ENCODE data around the gene EDEM1. TPM values are rescaled to one million over a fixed set of nuclear protein-coding genes. Genes with fewer than 3 reads are reported as not detected.

The EDEM1 gene
- total RNA-seq, 1 experiment from 2014 or later: 65.9 TPM

- TF ChIP-seq, protein P1, sequence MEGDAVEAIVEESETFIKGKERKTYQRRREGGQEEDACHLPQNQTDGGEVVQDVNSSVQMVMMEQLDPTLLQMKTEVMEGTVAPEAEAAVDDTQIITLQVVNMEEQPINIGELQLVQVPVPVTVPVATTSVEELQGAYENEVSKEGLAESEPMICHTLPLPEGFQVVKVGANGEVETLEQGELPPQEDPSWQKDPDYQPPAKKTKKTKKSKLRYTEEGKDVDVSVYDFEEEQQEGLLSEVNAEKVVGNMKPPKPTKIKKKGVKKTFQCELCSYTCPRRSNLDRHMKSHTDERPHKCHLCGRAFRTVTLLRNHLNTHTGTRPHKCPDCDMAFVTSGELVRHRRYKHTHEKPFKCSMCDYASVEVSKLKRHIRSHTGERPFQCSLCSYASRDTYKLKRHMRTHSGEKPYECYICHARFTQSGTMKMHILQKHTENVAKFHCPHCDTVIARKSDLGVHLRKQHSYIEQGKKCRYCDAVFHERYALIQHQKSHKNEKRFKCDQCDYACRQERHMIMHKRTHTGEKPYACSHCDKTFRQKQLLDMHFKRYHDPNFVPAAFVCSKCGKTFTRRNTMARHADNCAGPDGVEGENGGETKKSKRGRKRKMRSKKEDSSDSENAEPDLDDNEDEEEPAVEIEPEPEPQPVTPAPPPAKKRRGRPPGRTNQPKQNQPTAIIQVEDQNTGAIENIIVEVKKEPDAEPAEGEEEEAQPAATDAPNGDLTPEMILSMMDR (IDR thresholded peaks at IDR 0.05; ENCODE audit: unreplicated experiment): no peak
- H3K4me3 Mint-ChIP-seq (ENCODE audit: low read depth, unreplicated experiment): no peak overlapping the region
- BruUV-seq (replicated peaks): no TSS peak
- no peak overlapping the region for H3K27ac Mint-ChIP-seq (ENCODE audit: unreplicated experiment)
- peaks cover 67% of the 10 kb centered on the region for H3K36me3 Mint-ChIP-seq (ENCODE audit: insufficient read depth, unreplicated experiment)
- peaks cover 9% of the 10 kb centered on the region for H3K4me1 Mint-ChIP-seq (ENCODE audit: low read depth, unreplicated experiment)
- CTCF ChIA-PET: no interaction called here
- intact Hi-C loops (cut with micrococcal nuclease; ENCODE audit: unreplicated experiment): no loop called here
- H3K27me3 Mint-ChIP-seq (ENCODE audit: unreplicated experiment): no peaks in the 10 kb centered on the region
- H3K9me3 Mint-ChIP-seq (ENCODE audit: low read depth, unreplicated experiment): no peaks in the 10 kb centered on the region
- no peak for DNase-seq
Observed at GRCh38 chr3:5202222-5202621, 14.7 kb downstream of the EDEM1 start.

GRCh38 chr3:5205165-5205941 is 17.8 kb downstream of the EDEM1 start:
- CTCF ChIA-PET: no interaction called here

DNA sequence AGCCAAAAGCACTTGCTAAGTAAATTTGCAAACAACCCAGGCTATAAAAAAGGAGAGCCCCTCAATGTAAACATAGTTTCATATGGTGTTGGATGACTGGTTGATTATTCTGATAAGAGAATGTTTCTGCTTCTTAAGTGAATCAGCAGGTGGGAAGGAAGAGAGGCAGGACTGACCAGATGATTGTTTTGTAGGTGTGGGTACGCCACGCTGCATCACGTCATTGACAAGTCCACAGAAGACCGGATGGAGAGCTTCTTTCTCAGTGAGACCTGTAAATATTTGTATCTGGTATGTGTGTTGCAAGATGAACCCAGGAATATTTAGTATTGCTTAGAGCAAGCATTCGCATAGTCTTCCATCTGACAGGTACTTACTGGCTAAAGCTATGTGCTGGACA is 23.4 kb downstream of the EDEM1 start:
- Mint-ChIP-seq H3K4me1 (ENCODE audit: low read depth, unreplicated experiment) (peaks cover 8% of the 10 kb centered on the region), H3K27me3 (ENCODE audit: unreplicated experiment) (no peaks in the 10 kb centered on the region), H3K9me3 (ENCODE audit: low read depth, unreplicated experiment) (no peaks in the 10 kb centered on the region), H3K36me3 (ENCODE audit: insufficient read depth, unreplicated experiment) (peaks cover 71% of the 10 kb centered on the region), H3K27ac (ENCODE audit: unreplicated experiment) (no peak overlapping the region), H3K4me3 (ENCODE audit: low read depth, unreplicated experiment) (no peak overlapping the region)
- TF ChIP-seq, protein P1 (IDR thresholded peaks at IDR 0.05; ENCODE audit: unreplicated experiment): no peak
- no peak for DNase-seq
- CTCF ChIA-PET: no interaction called here
- intact Hi-C loops (cut with micrococcal nuclease; ENCODE audit: unreplicated experiment): no loop called here
- no TSS peak for BruUV-seq (replicated peaks)

More at GRCh38 chr3:5205165-5205941, 17.8 kb downstream of the EDEM1 start:
- TF ChIP-seq, protein P1 (IDR thresholded peaks at IDR 0.05; ENCODE audit: unreplicated experiment): no peak
- H3K27ac Mint-ChIP-seq (ENCODE audit: unreplicated experiment): no peak overlapping the region
- no peak overlapping the region for H3K4me3 Mint-ChIP-seq (ENCODE audit: low read depth, unreplicated experiment)
- H3K9me3 Mint-ChIP-seq (ENCODE audit: low read depth, unreplicated experiment): no peaks in the 10 kb centered on the region
- intact Hi-C loops (cut with micrococcal nuclease; ENCODE audit: unreplicated experiment): no loop called here
- no TSS peak for BruUV-seq (replicated peaks)
- no peaks in the 10 kb centered on the region for H3K27me3 Mint-ChIP-seq (ENCODE audit: unreplicated experiment)
- H3K36me3 Mint-ChIP-seq (ENCODE audit: insufficient read depth, unreplicated experiment): peaks cover 67% of the 10 kb centered on the region
- no peak for DNase-seq
- H3K4me1 Mint-ChIP-seq (ENCODE audit: low read depth, unreplicated experiment): no peaks in the 10 kb centered on the region

- Mint-ChIP-seq H3K36me3 (ENCODE audit: insufficient read depth, unreplicated experiment) (peaks cover 53% of the 10 kb centered on the region), H3K4me3 (ENCODE audit: low read depth, unreplicated experiment) (no peak overlapping the region), H3K27me3 (ENCODE audit: unreplicated experiment) (no peaks in the 10 kb centered on the region), H3K9me3 (ENCODE audit: low read depth, unreplicated experiment) (no peaks in the 10 kb centered on the region), H3K27ac (ENCODE audit: unreplicated experiment) (no peak overlapping the region), H3K4me1 (ENCODE audit: low read depth, unreplicated experiment) (peaks cover 8% of the 10 kb centered on the region)
- TF ChIP-seq, protein P1 (IDR thresholded peaks at IDR 0.05; ENCODE audit: unreplicated experiment): no peak
- intact Hi-C loops (cut with micrococcal nuclease; ENCODE audit: unreplicated experiment): no loop called here
- CTCF ChIA-PET: no interaction called here
- BruUV-seq (replicated peaks): no TSS peak
- no peak for DNase-seq
Observed at GRCh38 chr3:5212628-5213573, 25.4 kb downstream of the EDEM1 start.
